Kasumi-1 (cell line): ENCODE data around the gene USE1.

ENCODE experiments used
- DNase-seq, 2 experiments: peaks; one replicate each; lab custom pipeline; 2025; lab: John Stamatoyannopoulos, UW

USE1 gene

GRCh38 chr19:17235971-17236777, 21.0 kb downstream of the USE1 start:
- peak in 1 of 2 experiments; percentile 15 for DNase-seq

GRCh38 chr19:17236811-17237543, 21.8 kb downstream of the USE1 start:
- no peak for DNase-seq

GRCh38 chr19:17237747-17238706, 22.9 kb downstream of the USE1 start:
- no peak for DNase-seq

DNA sequence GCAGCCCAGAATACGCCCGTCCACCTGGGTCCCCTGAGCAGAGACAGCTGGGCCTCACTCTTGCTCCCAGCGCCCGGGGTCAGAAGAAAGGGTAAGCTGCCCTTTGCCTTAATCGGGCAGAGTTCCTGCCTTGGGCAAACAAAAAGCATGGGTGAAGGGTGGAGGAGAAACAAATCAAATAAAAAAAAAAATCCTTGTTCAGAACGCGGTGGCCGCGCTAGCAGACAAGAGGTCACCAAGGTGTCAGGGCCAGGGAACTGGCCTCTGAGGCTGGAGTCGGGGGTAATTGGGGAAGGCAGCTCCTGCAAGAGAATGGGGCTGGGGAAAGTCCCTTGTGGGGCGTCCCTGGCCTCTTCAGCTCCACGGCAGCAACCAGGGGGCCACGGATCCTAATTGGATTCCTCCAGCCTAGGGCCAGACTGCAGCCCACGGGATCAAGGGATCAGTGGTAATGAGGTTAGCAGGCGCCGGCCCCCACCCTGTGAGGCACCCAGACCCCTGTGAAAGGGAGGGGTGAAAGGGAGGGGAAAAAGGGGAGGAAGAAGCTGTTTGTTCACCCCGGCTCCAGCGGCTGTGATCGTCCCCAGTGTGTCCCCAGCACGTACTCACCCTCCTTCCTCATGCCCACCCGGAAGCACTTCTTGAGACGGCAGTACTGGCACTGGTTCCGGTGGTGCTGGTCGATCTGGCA, 25.1 kb downstream of the USE1 start:
- DNase-seq = no peak

GRCh38 chr19:17240826-17241399, 25.8 kb downstream of the USE1 start:
- DNase-seq = no peak

GRCh38 chr19:17242431-17243208, 27.5 kb downstream of the USE1 start:
- no peak for DNase-seq

GRCh38 chr19:17243211-17243829, 28.2 kb downstream of the USE1 start:
- no peak for DNase-seq

- no peak for DNase-seq
Measured at GRCh38 chr19:17243830-17244617, 28.9 kb downstream of the USE1 start.

DNA sequence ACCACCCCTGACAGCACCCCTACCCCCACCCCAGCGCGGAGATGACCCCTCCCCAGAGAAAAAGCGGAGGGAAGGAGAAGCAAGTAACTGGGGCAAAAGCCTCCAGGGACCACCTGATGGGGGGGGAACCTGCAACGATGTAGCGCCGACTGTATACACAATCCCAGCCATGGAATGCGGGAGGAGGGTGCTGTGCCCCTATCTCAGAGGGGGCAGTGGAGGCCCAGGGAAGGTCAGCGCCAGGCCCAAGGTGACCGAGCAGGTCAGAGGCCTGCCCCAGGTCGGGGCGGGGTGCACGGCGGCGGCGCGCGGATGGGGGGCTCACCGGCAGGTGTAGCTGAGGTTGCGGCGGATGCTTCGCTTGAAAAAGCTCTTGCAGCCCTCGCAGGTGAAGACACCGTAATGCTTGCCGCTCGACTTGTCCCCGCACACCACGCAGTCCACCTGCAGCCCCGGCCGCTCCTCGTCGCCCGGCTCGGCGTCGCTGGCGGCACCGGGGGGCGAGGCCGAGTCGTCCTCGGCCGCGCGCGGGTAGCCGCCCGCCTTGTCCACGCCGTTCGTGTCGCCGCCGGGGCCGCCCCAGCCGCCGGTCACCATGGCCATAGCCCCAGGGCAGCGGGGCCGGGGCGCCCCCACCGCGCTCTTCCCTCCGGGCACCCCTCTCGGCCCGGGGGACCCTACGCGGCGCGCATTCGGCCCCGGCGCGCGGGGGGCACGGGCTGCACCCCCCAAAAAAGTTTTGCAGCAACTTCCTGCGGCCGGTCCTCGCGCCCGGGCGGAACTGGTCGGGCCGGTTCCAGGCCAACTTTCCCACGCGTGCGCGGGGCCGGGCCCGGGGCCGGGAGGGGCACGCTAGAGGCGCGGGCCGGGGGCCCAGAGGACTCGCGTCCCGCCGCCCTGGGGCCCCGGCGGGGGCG, 29.7 kb downstream of the USE1 start:
- no peak for DNase-seq

DNA sequence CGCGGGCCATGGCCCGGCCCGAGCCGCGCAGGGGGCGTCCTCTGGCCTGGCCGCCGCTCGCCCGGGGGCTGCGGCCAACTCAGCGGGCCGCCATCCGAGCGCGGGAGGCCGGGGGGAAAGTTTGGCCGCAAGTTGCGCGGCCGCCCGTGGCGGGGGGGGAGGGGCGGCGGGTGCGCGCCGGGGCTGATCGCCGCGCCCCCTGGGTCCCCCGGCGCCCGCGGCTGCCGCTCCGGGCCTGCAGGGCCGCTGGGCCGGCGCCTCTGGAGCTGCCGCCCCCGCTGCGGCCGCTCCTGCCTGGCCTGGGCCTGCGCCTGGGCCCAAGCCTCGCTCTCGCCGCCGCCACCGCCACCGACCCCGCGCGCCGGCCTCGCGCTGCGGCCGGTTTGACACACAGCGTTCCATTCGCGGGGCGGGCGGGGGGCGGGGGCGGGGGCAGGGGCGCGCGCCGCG, 30.4 kb downstream of the USE1 start, which contains the start of gene NR2F6:
TSS of gene NR2F6 (minus strand) at position 385 of the 450 bp plus-strand sequence. CDS start 699 bp downstream, outside the sequence.
- DNase-seq = no peak

- peak in 1 of 2 experiments; percentile 54 for DNase-seq
Measured at GRCh38 chr19:17246681-17247425, 31.7 kb downstream of the USE1 start.

DNA sequence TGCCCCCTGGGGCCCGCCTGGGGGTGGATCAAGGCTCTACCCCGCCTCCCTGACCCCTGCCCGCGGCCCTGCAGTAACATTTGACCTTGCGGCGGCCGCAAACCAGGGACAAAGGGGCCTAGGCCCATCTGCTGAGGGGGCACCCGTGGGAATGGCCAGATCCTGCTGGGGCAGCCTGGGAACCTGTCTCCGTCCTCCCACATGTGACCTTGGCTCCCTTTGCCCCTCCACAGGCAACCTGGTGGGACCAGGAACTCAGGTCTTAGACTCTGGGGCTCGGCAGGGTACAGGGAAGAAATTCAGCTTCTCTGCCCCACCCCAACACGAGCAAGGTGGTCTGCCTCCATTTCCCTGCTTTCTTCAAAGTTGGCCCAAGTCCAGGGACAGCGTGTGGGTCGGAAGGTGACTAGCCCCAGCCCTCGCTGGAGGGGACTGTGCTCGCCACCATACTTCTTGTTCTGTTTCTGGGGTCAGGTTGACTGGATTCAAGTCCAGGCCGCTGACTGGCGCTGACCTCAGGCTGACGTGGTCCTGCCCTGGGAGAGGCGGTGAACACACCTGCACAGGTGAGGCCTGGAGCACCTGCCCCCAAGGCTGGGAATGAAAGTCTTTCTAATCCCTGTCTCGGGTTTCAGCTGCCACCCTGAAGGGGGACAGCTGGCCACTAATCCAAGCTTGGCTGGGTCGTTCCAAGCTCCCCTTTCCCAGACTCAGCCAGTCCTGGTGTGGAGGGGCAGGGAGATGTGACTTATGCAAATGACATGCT, 33.0 kb downstream of the USE1 start:
- no peak for DNase-seq

- DNase-seq = no peak
Measured at GRCh38 chr19:17249887-17250548, 34.9 kb downstream of the USE1 start.

- DNase-seq = no peak
Measured at GRCh38 chr19:17254636-17255035, 39.5 kb downstream of the USE1 start.

GRCh38 chr19:17255150-17255621, 40.0 kb downstream of the USE1 start:
- no peak for DNase-seq

GRCh38 chr19:17256130-17256529, 41.0 kb downstream of the USE1 start:
- DNase-seq = no peak
